Ishikawa (cell line): ENCODE measurements around the gene LRPAP1.

ENCODE experiments used
- CEBPB ChIP-seq: IDR thresholded peaks from 2 replicates; pipeline ENCODE4 v1.6.1; 2012
- CREB1 ChIP-seq: IDR thresholded peaks from 2 replicates; pipeline ENCODE4 v1.6.1; 2012; ENCODE audit warnings: low read depth
- EGR1 ChIP-seq: IDR thresholded peaks from 2 replicates; pipeline ENCODE4 v1.6.1; 2012
- EP300 ChIP-seq: IDR thresholded peaks from 2 replicates; pipeline ENCODE4 v1.6.1; 2012; ENCODE audit warnings: borderline replicate concordance
- FOXM1 ChIP-seq: IDR thresholded peaks from 2 replicates; pipeline ENCODE4 v1.6.1; 2012; ENCODE audit warnings: low read depth, borderline replicate concordance
- NFIC ChIP-seq: IDR thresholded peaks from 2 replicates; pipeline ENCODE4 v1.6.1; 2012
- RAD21 ChIP-seq: IDR thresholded peaks from 2 replicates; pipeline ENCODE4 v1.6.1; 2012; ENCODE audit warnings: low read depth
- TAF1 ChIP-seq: IDR thresholded peaks from 2 replicates; pipeline ENCODE4 v1.6.1; 2012; ENCODE audit warnings: low read depth, mild to moderate bottlenecking
- TCF12 ChIP-seq: IDR thresholded peaks from 2 replicates; pipeline ENCODE4 v1.6.1; 2012; ENCODE audit warnings: low read depth
- TEAD4 ChIP-seq: IDR thresholded peaks from 2 replicates; pipeline ENCODE4 v1.6.1; 2012
- YY1 ChIP-seq: IDR thresholded peaks from 2 replicates; pipeline ENCODE4 v1.6.1; 2012; ENCODE audit warnings: low read depth
- ZBTB7A ChIP-seq: IDR thresholded peaks from 2 replicates; pipeline ENCODE4 v1.6.1; 2012; ENCODE audit warnings: low read depth
- TF ChIP-seq, protein P1 (sequence below): IDR thresholded peaks from 2 replicates; pipeline ENCODE4 v1.6.1; 2012
- TF ChIP-seq, protein P2 (sequence below): IDR thresholded peaks from 2 replicates; pipeline ENCODE4 v1.6.1; 2012
- TF ChIP-seq, protein P3 (sequence below): IDR thresholded peaks from 2 replicates; pipeline ENCODE4 v1.6.1; 2012; ENCODE audit warnings: low read depth, mild to moderate bottlenecking

Gene LRPAP1

DNA sequence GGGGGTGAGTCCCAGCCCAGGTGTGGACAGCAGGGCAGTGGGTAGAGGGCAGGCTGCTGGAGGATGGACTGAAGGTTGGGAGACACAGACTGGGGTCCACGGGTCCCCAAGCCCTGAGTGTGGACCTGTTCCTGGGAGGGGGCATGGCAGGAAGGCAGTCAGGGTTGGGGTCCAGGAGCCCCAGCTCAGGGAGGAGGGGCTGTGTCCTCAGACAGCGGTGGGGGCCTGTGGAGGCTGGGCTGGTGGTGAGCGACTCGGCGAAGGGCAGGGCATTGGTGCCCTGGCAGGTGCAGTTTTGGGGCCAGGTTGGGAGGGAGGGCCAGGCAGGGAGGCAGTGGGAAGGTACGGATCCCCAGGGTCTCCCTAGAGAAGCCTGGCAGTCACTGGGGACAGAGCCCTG is 35.1 kb downstream of the LRPAP1 start:
- TF ChIP-seq, protein P1, sequence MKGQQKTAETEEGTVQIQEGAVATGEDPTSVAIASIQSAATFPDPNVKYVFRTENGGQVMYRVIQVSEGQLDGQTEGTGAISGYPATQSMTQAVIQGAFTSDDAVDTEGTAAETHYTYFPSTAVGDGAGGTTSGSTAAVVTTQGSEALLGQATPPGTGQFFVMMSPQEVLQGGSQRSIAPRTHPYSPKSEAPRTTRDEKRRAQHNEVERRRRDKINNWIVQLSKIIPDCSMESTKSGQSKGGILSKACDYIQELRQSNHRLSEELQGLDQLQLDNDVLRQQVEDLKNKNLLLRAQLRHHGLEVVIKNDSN = no peak
- no peak for TF ChIP-seq TEAD4
- TF ChIP-seq CEBPB = no peak
- no peak for TF ChIP-seq RAD21
- TF ChIP-seq, protein P2, sequence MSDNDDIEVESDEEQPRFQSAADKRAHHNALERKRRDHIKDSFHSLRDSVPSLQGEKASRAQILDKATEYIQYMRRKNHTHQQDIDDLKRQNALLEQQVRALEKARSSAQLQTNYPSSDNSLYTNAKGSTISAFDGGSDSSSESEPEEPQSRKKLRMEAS = no peak
- no peak for TF ChIP-seq NFIC
- TF ChIP-seq YY1 = no peak
- TF ChIP-seq, protein P3, sequence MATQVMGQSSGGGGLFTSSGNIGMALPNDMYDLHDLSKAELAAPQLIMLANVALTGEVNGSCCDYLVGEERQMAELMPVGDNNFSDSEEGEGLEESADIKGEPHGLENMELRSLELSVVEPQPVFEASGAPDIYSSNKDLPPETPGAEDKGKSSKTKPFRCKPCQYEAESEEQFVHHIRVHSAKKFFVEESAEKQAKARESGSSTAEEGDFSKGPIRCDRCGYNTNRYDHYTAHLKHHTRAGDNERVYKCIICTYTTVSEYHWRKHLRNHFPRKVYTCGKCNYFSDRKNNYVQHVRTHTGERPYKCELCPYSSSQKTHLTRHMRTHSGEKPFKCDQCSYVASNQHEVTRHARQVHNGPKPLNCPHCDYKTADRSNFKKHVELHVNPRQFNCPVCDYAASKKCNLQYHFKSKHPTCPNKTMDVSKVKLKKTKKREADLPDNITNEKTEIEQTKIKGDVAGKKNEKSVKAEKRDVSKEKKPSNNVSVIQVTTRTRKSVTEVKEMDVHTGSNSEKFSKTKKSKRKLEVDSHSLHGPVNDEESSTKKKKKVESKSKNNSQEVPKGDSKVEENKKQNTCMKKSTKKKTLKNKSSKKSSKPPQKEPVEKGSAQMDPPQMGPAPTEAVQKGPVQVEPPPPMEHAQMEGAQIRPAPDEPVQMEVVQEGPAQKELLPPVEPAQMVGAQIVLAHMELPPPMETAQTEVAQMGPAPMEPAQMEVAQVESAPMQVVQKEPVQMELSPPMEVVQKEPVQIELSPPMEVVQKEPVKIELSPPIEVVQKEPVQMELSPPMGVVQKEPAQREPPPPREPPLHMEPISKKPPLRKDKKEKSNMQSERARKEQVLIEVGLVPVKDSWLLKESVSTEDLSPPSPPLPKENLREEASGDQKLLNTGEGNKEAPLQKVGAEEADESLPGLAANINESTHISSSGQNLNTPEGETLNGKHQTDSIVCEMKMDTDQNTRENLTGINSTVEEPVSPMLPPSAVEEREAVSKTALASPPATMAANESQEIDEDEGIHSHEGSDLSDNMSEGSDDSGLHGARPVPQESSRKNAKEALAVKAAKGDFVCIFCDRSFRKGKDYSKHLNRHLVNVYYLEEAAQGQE = no peak
- TF ChIP-seq TCF12 = no peak
- no peak for TF ChIP-seq TAF1
- TF ChIP-seq EGR1 = no peak
- TF ChIP-seq FOXM1 = no peak
- no peak for TF ChIP-seq CREB1
- TF ChIP-seq ZBTB7A = no peak; the same call in 1 of the 2 replicates
- no peak for TF ChIP-seq EP300

DNA sequence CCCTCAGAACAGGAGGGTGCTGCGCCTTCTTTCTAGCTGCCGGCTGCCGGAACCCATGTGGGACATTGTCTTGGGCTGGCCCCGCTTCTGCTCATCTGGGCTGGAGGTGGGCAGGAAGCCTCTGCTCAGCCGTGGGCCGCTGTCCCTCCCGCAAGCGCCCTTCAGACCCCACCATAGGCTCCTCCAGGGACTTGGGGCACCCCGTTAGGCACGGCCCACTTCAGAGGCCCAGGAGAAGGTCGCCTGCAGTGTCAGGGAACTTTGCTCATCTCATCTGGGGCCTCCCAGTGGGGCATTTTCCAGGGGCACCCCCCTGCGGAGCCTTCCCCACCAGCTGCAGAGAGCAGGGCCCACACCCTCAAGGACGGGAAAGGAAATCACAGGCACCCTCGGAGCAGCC is 36.2 kb downstream of the LRPAP1 start:
- TF ChIP-seq, protein P1 = no peak
- TF ChIP-seq TAF1 (no peak), CEBPB (no peak)

DNA sequence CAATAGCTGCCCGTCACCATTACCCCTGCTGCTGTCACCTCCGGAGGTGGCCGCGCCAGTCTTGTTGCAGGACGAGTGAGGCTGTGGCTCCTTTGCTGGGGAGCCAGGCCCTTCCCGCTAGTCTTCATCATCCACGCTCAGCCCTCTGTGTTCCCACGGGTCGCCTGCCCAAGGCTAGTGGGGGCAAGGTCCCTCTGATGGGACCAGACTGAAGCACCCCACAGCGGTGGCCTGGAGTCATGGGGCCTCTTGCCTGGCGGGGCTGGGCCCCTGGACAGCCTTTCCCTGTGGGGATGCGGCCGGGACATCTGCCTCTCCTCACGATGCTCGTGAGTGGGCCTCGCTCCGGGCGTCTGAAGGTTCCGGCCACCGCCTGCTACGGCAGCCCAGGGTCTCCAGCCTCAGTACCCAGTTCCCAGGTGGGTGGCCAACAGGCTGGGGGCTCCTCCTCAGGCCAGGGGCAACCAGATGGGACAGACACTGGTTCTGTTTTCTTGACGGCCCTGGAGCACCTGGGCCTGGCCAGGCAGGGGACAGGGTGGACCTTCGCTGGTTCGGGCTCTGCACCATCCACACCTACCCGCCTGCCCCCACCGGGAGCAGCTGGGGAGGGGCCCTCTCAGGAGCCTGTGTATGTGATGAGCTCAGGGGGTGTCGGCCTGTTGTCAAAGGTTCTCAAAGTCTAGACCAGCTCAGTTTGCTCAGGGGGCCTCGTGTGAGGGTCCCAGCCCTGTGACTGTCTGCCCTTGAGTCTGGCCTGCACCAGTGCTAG is 36.8 kb downstream of the LRPAP1 start:
- TF ChIP-seq FOXM1 (no peak), EGR1 (no peak), ZBTB7A (no peak), TCF12 (no peak), RAD21 (no peak), CEBPB (no peak), TAF1 (no peak)
- TF ChIP-seq, protein P2 = no peak
- TF ChIP-seq, protein P3 = no peak
- TF ChIP-seq, protein P1 = no peak

DNA sequence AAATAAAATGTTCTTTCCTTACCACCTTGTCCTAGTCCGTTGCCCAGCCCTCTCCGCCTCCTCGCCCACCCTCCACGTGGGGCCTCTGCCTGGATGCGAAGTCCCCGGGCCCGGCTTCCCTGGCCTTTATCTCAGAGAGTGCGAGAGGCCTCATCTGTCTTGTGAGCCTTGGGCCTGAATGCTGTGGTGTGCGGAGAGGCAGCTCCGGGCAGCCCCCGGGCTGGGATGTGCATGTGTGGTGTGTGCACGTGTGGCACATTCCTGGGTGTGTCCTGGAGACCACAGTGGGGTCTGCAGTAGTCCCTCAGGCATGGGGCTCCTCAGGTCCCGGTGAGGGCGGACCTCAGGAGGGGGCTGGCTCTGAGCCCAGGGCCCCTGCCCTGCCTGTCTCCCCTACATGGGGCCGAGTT is 37.8 kb downstream of the LRPAP1 start:
- TF ChIP-seq, protein P1 = no peak
- no peak for TF ChIP-seq NFIC
- TF ChIP-seq ZBTB7A = no peak
- TF ChIP-seq TEAD4 = no peak
- TF ChIP-seq CEBPB = no peak
- TF ChIP-seq, protein P2 = no peak
- TF ChIP-seq EP300 = no peak
- no peak for TF ChIP-seq FOXM1
- no peak for TF ChIP-seq TAF1
- TF ChIP-seq RAD21 = no peak
- TF ChIP-seq YY1 = no peak
- TF ChIP-seq, protein P3 = no peak
- no peak for TF ChIP-seq CREB1
- no peak for TF ChIP-seq TCF12
